ENCODE results near the gene HTR1D.
"Not testable (repeated sequence)": the region's sequence is repeated elsewhere in the genome, so short reads cannot be mapped to it uniquely, and the experiment has no call there.

HTR1D gene

DNA sequence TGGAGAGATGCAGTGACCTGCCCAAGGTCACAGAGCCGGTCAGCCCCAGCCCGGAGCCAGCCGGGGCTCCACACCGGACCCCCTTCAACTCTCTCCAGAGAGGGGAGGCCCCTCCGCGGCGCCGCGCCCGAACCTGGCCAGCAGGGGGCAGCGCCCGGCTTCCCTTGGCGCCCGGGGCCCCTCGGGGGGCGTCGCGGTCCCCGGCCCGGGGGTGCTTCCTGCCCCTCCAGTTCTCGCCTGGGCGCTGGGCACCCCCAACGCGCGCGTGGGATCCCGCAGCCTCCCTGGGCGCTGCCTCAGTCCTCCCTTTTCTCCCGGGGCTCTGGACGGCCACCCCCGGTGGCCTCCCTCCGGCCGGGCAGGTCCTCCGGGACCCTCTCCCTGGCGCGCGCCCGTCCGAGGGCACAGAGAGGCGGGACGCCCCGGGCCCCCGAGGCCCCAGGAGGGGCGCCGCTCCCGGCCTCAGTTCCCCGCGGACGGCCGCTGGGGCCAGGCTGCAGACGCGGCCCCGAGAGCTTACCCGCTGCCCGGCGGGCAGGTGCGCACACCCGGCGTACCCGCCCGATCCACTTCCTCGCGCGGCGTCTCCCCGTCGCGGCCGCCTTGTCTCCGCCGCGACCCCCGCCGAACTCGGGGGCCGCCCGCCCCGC lies 406 bp downstream of the HTR1D start:
- no peak for DNase-seq

GRCh38 chr1:23215751-23216449 lies 1.4 kb downstream of the HTR1D start:
- DNase-seq, result no peak

GRCh38 chr1:23215291-23215690 lies 2.0 kb downstream of the HTR1D start:
- DNase-seq, result no peak

DNA sequence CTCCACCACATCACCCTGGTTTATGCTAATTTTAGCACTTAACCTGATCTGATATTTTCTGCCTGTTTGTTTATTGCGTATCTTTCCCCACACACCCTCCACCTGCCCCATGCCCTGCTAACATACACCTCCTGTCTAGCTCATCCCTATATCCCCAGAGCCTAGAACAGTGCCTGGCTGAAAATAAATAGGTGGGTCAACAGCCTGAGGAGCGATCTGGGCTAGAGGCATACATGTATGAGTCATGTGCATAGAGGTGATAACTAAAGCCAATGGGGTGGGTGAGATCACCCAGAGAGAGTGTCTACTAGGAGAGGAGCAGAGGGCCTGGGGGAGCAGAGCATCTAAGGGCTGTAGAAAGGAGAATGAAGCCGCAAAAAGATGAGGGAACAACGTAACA lies 2.7 kb downstream of the HTR1D start:
- no peak for DNase-seq

DNA sequence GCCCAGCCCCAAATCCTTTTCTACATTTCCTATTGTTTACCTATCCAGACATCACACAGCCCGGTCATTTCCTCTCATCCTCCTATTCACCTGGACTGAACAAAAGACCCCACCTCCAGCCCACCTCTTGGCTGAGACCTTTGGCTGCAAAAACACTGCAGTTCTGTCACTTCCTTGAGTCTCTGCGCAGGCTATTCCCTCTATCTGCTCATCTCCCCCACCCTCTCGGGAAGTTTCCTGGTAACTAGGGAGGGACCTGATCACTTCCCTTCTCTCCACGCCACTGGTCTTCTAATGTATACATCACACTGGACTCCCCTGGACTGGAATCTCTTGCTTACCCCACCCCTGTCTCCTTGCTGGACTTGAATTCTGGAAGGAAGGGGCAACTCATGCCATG lies 5.3 kb downstream of the HTR1D start:
- no peak for DNase-seq

DNA sequence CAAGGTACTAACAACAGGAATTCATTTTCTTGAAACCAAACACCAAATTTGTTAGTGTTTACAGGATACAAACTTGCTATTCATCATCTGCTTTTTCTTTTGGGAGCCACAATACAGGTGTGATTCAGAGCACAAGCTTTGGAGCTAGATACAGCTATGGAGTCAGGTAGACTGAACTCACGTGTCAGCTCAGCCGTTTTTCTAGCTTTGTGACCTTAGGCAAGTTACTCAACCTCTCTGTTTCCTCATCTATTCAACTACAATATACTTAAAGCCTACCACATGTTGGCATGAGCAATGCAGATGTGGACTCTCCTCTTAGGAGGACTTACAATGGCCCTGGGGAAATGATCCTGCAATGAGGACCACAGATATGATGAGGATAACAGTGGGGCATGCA lies 6.3 kb downstream of the HTR1D start:
- DNase-seq, result no peak

DNA sequence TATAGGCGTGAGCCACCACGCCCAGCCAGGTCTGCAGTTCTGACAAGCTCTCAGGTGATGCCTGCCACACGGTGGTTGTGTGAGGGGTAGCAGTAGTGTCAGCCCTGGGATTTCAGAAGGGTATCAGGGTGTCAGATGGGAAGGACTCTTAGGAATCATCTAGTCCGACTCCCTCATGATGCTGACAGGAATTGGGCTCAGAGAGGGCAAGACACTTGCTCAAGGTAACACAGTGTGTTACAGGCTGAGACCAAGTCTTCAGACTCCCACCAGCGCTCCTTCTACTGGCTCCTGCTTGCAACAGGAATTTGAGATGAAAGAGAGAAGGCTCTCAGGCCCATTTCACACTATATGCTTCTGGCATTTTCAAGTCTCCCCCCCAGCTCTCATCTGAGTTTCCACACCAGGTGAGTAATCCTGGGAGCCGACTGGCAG lies 6.9 kb downstream of the HTR1D start:
- DNase-seq, result no peak

- no peak for DNase-seq
Observed at GRCh38 chr1:23209770-23210169, 7.5 kb downstream of the HTR1D start.

DNA sequence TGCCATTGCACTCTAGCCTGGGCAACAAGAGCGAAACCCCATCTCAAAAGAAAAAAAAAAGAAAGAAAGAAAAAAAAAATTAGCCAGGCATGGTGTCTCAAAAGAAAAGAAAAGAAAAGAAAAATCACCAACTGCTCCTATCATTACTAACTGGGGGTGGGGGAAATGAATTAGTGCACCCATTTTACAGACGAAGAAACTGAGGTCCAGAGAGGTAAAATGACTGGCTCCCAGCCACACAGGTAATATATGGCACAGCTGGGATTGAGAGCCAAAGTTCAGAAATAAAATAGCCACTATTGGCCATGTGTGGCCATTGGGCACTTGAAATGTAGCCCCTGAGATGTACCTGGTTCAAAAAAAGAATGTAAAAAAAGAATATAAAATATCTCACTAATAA lies 8.8 kb downstream of the HTR1D start:
- no peak for DNase-seq

DNA sequence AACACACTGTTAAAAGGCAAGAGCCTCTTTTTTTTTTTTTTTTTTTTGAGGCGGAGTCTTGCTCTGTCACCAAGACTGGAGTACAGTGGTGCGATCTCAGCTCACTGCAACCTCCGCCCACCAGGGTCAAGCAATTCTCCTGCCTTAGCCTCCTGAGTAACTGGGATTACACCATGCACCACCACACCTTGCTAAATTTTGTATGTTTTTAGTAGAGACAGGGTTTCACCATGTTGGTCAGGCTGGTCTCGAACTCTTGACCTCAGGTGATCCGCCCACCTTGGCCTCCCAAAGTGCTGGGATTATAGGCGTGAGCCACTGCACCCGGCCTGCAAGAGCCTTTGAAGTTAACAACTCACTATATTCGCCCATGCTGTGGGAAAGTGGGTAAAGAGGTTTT lies 9.6 kb downstream of the HTR1D start:
- not testable (repeated sequence) for DNase-seq

DNA sequence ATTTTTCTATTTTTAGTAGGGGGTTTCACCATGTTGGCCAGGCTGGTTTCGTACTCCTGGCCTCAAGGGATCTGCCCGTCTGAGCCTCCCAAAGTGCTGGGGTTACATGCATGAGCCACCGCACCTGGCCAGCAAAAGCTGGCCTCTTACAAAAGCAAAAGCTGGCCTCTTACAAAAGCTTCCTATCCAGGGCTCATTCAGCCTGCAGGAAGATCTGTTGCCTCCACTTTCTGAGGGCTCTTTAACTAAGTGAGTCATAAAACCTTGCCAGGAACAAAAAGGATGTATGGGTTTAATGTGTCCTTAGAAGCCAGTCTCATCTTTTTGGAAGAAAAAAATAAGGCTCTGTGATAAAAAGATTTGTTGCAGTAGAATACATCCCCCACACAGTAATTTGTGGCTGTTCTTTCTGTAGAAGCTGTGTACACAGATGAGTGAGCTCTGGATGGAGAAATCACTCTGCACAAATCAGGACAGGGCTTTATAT lies 15.0 kb downstream of the HTR1D start:
- no peak for DNase-seq

GRCh38 chr1:23200883-23201282 lies 16.4 kb downstream of the HTR1D start:
- no peak for DNase-seq

- no peak for DNase-seq
Observed at GRCh38 chr1:23198373-23198772, 18.9 kb downstream of the HTR1D start.

GRCh38 chr1:23196627-23197328 lies 20.5 kb downstream of the HTR1D start:
- no peak for DNase-seq

DNA sequence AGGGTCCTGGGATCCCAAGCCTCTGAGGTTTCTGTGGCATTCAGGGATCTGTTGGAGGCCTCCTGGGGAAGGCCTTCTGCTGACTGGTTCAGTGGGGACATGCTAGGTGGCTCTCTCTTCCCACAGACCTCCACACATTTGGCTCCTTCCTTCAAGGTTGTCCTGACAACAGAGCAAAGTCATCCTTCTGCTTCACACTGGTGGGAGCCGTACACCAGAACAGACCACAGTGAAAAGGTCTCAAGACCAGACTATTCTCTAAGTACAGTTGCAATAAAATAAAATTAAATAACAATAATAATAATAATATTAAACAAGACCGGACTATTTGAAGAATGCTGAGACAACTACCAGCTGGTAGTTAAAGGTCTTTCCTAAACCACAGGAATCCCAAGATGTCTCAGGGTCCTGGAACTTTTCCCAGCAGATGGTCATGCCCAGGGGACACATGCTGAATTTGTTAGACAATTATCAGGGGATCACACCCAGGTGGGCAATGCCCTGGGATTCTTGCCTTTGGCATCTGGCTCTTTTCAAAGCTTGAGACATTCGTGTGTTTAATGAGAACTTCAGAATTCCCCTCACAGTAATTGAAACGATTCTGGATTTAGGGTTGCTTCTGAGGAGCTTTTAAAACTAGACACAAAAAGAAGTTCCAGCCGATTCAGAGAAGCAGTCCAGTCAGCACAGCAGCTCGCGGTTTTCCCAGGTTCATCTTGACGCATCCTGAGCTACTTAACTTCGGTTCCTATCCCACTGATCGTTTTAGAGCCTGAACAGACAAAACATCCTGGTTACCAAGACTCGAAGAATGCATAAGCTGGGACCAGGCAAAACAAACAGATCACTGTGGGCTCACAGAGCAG lies 22.9 kb downstream of the HTR1D start:
- DNase-seq, result no peak

- DNase-seq, result no peak
Observed at GRCh38 chr1:23193391-23194118, 23.7 kb downstream of the HTR1D start.

GRCh38 chr1:23191199-23191598 lies 26.1 kb downstream of the HTR1D start:
- DNase-seq, result no peak

DNA sequence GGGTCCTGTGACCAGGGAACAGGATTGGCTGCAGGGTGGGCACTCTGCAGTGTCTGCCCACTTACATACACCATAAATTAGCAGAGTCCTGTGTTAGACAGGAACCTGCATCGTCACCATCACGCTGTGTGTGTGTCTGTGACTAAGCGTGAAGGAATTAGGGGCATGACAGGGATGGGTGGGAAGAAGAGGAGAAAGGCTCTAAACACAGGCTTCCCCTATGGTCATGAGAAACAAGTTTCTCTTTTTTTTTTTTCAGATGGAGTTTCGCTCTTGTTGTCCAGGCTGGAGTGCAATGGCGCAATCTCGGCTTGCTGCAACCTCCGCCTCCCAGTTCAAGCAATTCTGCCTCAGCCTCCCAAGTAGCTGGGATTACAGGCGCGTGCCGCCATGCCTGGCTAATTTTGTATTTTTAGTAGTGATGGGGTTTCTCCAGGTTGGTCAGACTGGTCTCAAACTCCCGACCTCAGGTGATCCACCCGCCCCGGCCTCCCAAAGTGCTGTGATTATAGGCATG lies 28.3 kb downstream of the HTR1D start:
- DNase-seq, result peak; percentile 60 to 92

GRCh38 chr1:23188434-23188884 lies 28.8 kb downstream of the HTR1D start:
- DNase-seq, result no peak

- no peak for DNase-seq
Observed at GRCh38 chr1:23187637-23188036, 29.7 kb downstream of the HTR1D start.

DNA sequence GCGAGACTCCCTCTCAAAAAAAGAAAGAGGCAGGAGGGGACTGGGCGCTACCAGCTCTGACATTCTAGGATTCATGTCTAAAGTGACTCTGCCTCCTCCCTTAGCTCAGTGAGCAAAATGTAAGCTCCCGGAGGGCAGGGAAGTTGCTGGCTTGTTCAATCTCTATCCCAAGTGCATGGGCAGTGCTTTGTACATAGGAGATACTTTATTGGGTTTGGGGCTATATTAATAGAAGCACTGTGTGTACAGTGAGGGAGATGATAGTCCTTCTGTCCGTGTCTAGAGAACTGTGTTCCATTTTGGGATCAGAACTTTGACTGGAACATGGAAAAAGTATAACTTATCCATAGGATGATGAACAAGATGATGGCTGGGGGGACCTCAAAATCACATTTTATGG lies 31.9 kb downstream of the HTR1D start:
- no peak for DNase-seq

All from inflammatory macrophage treated with lipopolysaccharide for 1 hour (primary cell).